ENCODE measurements around the gene GPR3. TPM values are rescaled to one million over a fixed set of nuclear protein-coding genes. Genes with fewer than 3 reads are reported as not detected.

GPR3 gene
- total and polyA plus RNA-seq, 8 donors, result 0.18 to 0.43 (median 0.27) TPM; not detected in 4

DNA sequence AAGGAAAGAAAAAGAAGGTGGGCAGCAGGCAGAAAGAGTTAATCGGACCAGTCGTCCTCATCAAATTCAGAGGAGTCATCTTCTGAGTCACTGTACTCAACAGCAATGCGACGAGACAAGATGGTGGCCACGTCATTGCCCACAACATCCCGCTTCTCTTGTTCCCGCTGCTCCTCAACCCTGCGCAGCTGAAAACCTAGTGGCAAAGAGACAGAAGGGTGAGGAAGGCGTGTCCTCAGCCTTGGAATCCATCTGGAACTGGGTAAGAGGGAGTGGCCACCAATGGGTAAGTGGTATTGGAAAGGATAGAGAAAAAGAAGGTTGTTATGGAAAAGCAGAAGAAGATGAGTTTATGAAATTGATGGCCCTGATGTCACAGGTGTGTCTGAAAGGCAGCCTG lies 15.7 kb downstream of the GPR3 start:
- Histone ChIP-seq H3K4me1 (peaks cover 10 to 46% (median 34%) of the 10 kb centered on the region in 4 donors), H3K9me3 (no peaks in the 10 kb centered on the region), H3K4me3 (no peak overlapping the region), H3K36me3 (peaks cover 70 to 88% (median 80%) of the 10 kb centered on the region in 4 donors), H3K27me3 (no peaks in the 10 kb centered on the region), H3K27ac (no peak overlapping the region)
- WGBS, 5 donors, result 90 to 96% (median 95%) methylated on average over 9 of the region's 9 CpGs
- intact Hi-C loops (cut with DNase I; ENCODE audit: low total_unique reads), result no loop called here
- no peak for DNase-seq
- TF ChIP-seq EP300 (IDR thresholded peaks at IDR 0.05) (no peak), POLR2A (IDR thresholded peaks at IDR 0.05) (no peak), POLR2AphosphoS5 (IDR thresholded peaks at IDR 0.05) (no peak)
- TF ChIP-seq, protein P1, sequence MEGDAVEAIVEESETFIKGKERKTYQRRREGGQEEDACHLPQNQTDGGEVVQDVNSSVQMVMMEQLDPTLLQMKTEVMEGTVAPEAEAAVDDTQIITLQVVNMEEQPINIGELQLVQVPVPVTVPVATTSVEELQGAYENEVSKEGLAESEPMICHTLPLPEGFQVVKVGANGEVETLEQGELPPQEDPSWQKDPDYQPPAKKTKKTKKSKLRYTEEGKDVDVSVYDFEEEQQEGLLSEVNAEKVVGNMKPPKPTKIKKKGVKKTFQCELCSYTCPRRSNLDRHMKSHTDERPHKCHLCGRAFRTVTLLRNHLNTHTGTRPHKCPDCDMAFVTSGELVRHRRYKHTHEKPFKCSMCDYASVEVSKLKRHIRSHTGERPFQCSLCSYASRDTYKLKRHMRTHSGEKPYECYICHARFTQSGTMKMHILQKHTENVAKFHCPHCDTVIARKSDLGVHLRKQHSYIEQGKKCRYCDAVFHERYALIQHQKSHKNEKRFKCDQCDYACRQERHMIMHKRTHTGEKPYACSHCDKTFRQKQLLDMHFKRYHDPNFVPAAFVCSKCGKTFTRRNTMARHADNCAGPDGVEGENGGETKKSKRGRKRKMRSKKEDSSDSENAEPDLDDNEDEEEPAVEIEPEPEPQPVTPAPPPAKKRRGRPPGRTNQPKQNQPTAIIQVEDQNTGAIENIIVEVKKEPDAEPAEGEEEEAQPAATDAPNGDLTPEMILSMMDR (IDR thresholded peaks at IDR 0.05), result no peak

DNA sequence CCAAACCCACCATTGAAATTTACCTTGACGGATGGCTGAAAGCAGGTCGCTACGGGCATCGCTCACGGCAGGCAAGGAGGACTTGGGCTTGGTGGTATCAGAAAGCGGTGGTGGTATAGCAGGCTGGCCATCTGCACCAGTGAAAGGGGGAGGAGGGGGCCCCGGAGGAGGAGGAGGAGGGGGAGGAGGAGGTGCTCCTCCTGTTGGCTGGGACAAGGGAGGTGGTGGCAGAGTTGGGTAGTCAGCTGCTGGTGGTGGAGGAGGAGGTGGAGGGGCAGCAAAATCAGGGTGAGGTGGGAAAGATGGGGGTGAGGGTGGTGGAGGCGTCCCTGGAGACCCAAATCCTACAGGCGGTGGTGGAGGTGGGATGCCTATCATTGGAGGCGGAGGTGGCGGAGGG lies 17.2 kb downstream of the GPR3 start:
- DNase-seq, result no peak
- 91 to 97% (median 95%) methylated on average over 10 to 11 of the region's 11 CpGs for WGBS, 5 donors
- Histone ChIP-seq H3K36me3 (peaks cover 85 to 94% (median 89%) of the 10 kb centered on the region in 4 donors), H3K9me3 (no peaks in the 10 kb centered on the region), H3K27ac (no peak overlapping the region), H3K4me3 (no peak overlapping the region), H3K4me1 (peaks cover 0 to 35% (median 21%) of the 10 kb centered on the region in 4 donors), H3K27me3 (no peaks in the 10 kb centered on the region)
- intact Hi-C loops (cut with DNase I; ENCODE audit: low total_unique reads), result no loop called here
- TF ChIP-seq EP300 (IDR thresholded peaks at IDR 0.05) (no peak), POLR2AphosphoS5 (IDR thresholded peaks at IDR 0.05) (no peak), POLR2A (IDR thresholded peaks at IDR 0.05) (no peak)
- TF ChIP-seq, protein P1 (IDR thresholded peaks at IDR 0.05), result no peak

DNA sequence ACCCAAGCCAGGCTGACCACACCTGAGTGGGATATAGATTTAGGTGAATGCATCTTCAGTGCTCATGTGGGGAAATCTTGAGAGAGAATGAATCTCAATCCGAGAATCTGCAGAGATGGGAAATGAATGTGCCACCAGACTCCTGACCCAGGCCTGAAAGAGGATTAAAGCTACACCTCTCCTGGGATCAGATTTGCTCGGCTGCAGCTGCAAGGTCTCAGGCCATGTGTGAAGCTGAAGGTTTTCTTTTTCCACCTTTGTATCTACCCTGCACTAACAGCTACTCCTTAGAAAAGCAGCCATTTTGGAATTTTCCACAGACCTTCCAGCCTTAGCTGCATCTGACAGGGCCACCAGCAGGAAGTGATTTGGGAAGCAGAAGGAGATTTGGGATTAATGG lies 18.3 kb downstream of the GPR3 start:
- no peaks in the 10 kb centered on the region for H3K27me3 ChIP-seq
- H3K27ac ChIP-seq, result no peak overlapping the region
- TF ChIP-seq, protein P1 (IDR thresholded peaks at IDR 0.05), result no peak
- TF ChIP-seq POLR2A (IDR thresholded peaks at IDR 0.05), result no peak
- TF ChIP-seq EP300 (IDR thresholded peaks at IDR 0.05), result no peak
- TF ChIP-seq POLR2AphosphoS5 (IDR thresholded peaks at IDR 0.05), result no peak
- H3K9me3 ChIP-seq, result no peaks in the 10 kb centered on the region
- 79 to 95% (median 90%) methylated on average over 2 of the region's 2 CpGs for WGBS, 5 donors
- no peak overlapping the region for H3K4me3 ChIP-seq
- intact Hi-C loops (cut with DNase I; ENCODE audit: low total_unique reads), result no loop called here
- peaks cover 0 to 33% (median 12%) of the 10 kb centered on the region in 4 donors for H3K4me1 ChIP-seq
- H3K36me3 ChIP-seq, result peaks cover 93 to 98% (median 96%) of the 10 kb centered on the region in 4 donors
- no peak for DNase-seq

DNA sequence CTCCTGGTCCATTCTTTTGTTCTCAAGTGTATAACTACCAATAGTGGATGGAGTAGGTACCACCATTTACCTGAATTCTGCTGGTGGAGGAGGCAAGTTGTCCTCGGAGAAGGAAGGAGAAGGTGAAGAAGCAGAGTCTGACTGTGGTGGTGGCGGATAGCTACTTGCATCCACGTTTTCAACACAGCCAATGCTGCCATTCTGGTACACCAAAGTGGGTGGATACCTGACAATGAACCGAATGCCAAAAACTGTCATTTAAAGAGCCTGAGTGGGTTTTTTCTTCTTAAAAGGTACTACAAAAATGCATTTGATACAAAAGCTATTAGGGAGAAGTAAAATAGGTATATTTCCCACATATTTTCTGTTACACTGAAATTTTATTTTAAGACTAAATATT lies 20.1 kb downstream of the GPR3 start:
- 83 to 96% (median 90%) methylated on average over 4 of the region's 4 CpGs for WGBS, 5 donors
- intact Hi-C loops (cut with DNase I; ENCODE audit: low total_unique reads), result no loop called here
- Histone ChIP-seq H3K4me1 (peaks cover 3 to 31% (median 18%) of the 10 kb centered on the region in 4 donors), H3K36me3 (peaks cover 96 to 100% (median 98%) of the 10 kb centered on the region in 4 donors), H3K9me3 (no peaks in the 10 kb centered on the region), H3K4me3 (no peak overlapping the region), H3K27ac (no peak overlapping the region), H3K27me3 (no peaks in the 10 kb centered on the region)
- no peak for DNase-seq
- TF ChIP-seq POLR2A (IDR thresholded peaks at IDR 0.05) (no peak), POLR2AphosphoS5 (IDR thresholded peaks at IDR 0.05) (no peak), EP300 (IDR thresholded peaks at IDR 0.05) (no peak)
- TF ChIP-seq, protein P1 (IDR thresholded peaks at IDR 0.05), result no peak

Measured in stomach (tissue), 9 donors.